Smooth muscle cell (in vitro differentiated cells): ENCODE measurements around the gene TAAR1. TPM values are rescaled to one million over a fixed set of nuclear protein-coding genes. Genes with fewer than 3 reads are reported as not detected.

Source experiments
- DNase-seq: peaks from one replicate; lab custom pipeline; 2025; ENCODE audit not compliant: unreplicated experiment; lab: John Stamatoyannopoulos, UW
- H2AFZ ChIP-seq: fragments of 200-600 bp; sonication (generic); 2 replicates; pipeline ENCODE4 v1.6.0; 2016; ENCODE audit warnings: antibody characterized with exemption, low read depth, mild to moderate bottlenecking
- H3F3A ChIP-seq: fragments of 200-600 bp; sonication (generic); 2 replicates; pipeline ENCODE4 v1.6.0; 2017; ENCODE audit warnings: antibody characterized with exemption, low read depth
- H3K27ac ChIP-seq: fragments of 200-600 bp; sonication (generic); 2 replicates; pipeline ENCODE4 v1.5.1; 2016; ENCODE audit warnings: low read depth, mild to moderate bottlenecking
- H3K27me3 ChIP-seq: fragments of 200-600 bp; sonication (generic); 2 replicates; pipeline ENCODE4 v1.6.1; 2016; ENCODE audit warnings: low read depth, mild to moderate bottlenecking
- H3K36me3 ChIP-seq: fragments of 200-600 bp; sonication (generic); 2 replicates; pipeline ENCODE4 v1.5.1; 2016; ENCODE audit warnings: low read depth
- H3K4me1 ChIP-seq: fragments of 200-600 bp; sonication (generic); 2 replicates; pipeline ENCODE4 v1.5.1; 2016; ENCODE audit warnings: low read depth
- H3K4me2 ChIP-seq: fragments of 200-600 bp; sonication (generic); 2 replicates; pipeline ENCODE4 v1.6.0; 2016; ENCODE audit warnings: mild to moderate bottlenecking
- H3K4me3 ChIP-seq: fragments of 200-600 bp; sonication (generic); 2 replicates; pipeline ENCODE4 v1.5.1; 2016; ENCODE audit warnings: mild to moderate bottlenecking
- H3K79me2 ChIP-seq: fragments of 200-600 bp; sonication (generic); 2 replicates; pipeline ENCODE4 v1.6.0; 2016; ENCODE audit warnings: low read depth, mild to moderate bottlenecking
- H3K9ac ChIP-seq: fragments of 200-600 bp; sonication (generic); 2 replicates; pipeline ENCODE4 v1.6.0; 2016; ENCODE audit warnings: low read depth
- H3K9me3 ChIP-seq: fragments of 200-600 bp; sonication (generic); replicated peaks from 2 replicates; pipeline ENCODE4 v1.5.1; 2016; ENCODE audit warnings: low read depth
- H4K20me1 ChIP-seq: fragments of 200-600 bp; sonication (generic); 2 replicates; pipeline ENCODE4 v1.6.0; 2016; ENCODE audit warnings: low read depth
- WGBS: methylation state at CpG from one replicate; pipeline ENCODE4 v1.1.7; 2016; ENCODE audit warnings: low lambda C conversion rate; 5-methylcytosine and 5-hydroxymethylcytosine counted together
- polyA plus RNA-seq: library from polyadenylated mRNA; unstranded; fragments of >200 nt; fragmentation: Nextera tagmentation; extraction: Ambion mirVana; gene quantifications from 2 replicates; pipeline ENCODE4 v1.2.1, GENCODE V29; 2016
- total RNA-seq: library from RNA; depleted of rRNA; stranded (reverse); fragments of >200 nt; gene quantifications from 2 replicates; pipeline ENCODE4 v1.2.3, GENCODE V29; 2014
- TF ChIP-seq, protein P1 (sequence below): fragments of 200-600 bp; sonication (generic); IDR thresholded peaks from 2 replicates; pipeline ENCODE4 v1.5.1; 2017; ENCODE audit warnings: borderline replicate concordance, mild to moderate bottlenecking, antibody characterized with exemption; ENCODE audit not compliant: insufficient read depth, poor library complexity, severe bottlenecking

The TAAR1 gene
- total and polyA plus RNA-seq, 2 experiments from 2014 or later, result not detected

GRCh38 chr6:132675002-132675401, 16.0 kb upstream of the TAAR1 start:
- Histone ChIP-seq H3K4me2 (no peak overlapping the region), H3K27me3 (no peaks in the 10 kb centered on the region), H3K4me3 (no peak overlapping the region), H3K9me3 (no peaks in the 10 kb centered on the region), H3K4me1 (no peaks in the 10 kb centered on the region), H3K79me2 (no peaks in the 10 kb centered on the region), H2AFZ (no peak overlapping the region), H3K27ac (no peak overlapping the region), H3K9ac (no peak overlapping the region), H3F3A (no peaks in the 10 kb centered on the region), H3K36me3 (no peaks in the 10 kb centered on the region), H4K20me1 (no peaks in the 10 kb centered on the region)
- no peak for DNase-seq
- TF ChIP-seq, protein P1, sequence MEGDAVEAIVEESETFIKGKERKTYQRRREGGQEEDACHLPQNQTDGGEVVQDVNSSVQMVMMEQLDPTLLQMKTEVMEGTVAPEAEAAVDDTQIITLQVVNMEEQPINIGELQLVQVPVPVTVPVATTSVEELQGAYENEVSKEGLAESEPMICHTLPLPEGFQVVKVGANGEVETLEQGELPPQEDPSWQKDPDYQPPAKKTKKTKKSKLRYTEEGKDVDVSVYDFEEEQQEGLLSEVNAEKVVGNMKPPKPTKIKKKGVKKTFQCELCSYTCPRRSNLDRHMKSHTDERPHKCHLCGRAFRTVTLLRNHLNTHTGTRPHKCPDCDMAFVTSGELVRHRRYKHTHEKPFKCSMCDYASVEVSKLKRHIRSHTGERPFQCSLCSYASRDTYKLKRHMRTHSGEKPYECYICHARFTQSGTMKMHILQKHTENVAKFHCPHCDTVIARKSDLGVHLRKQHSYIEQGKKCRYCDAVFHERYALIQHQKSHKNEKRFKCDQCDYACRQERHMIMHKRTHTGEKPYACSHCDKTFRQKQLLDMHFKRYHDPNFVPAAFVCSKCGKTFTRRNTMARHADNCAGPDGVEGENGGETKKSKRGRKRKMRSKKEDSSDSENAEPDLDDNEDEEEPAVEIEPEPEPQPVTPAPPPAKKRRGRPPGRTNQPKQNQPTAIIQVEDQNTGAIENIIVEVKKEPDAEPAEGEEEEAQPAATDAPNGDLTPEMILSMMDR, result no peak
- WGBS, result 82% methylated on average over 3 of the region's 3 CpGs

- no peak for DNase-seq
- 86% methylated on average over 10 of the region's 10 CpGs for WGBS
- H3K4me2 ChIP-seq, result no peak overlapping the region
- no peaks in the 10 kb centered on the region for H3K27me3 ChIP-seq
- no peak overlapping the region for H3K4me3 ChIP-seq
- H2AFZ ChIP-seq, result no peak overlapping the region
- H3K9me3 ChIP-seq, result no peaks in the 10 kb centered on the region
- TF ChIP-seq, protein P1, result no peak
- H3K27ac ChIP-seq, result no peak overlapping the region
- H4K20me1 ChIP-seq, result no peaks in the 10 kb centered on the region
- H3F3A ChIP-seq, result no peaks in the 10 kb centered on the region
- no peak overlapping the region for H3K9ac ChIP-seq
- no peaks in the 10 kb centered on the region for H3K79me2 ChIP-seq
- no peaks in the 10 kb centered on the region for H3K36me3 ChIP-seq
- no peaks in the 10 kb centered on the region for H3K4me1 ChIP-seq
These were observed 14.6 kb upstream of the TAAR1 start for GRCh38 chr6:132673376-132674094.

DNA sequence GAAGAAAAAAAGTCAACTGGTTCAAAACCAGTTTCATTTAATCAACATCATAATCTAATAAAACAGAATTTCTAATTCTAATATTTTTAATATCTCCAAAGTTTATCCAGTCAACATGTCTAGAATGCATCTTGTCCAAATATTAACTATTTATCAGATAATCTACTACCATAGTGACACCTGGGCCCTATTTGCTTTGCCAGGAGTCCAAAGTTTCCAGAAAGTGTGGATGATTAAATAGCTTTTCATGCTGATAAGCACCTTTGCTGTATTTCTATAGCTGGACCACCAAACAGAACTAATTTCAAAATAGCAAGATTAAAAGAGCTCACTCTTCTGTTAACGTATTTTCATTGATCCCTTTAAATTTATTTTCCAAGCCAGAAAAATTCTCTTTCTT, 12.3 kb upstream of the TAAR1 start:
- Histone ChIP-seq H4K20me1 (no peaks in the 10 kb centered on the region), H3K79me2 (no peaks in the 10 kb centered on the region), H3K4me1 (no peaks in the 10 kb centered on the region), H3K36me3 (no peaks in the 10 kb centered on the region), H3K9ac (no peak overlapping the region), H2AFZ (no peak overlapping the region), H3F3A (no peaks in the 10 kb centered on the region), H3K4me3 (no peak overlapping the region), H3K9me3 (no peaks in the 10 kb centered on the region), H3K27me3 (no peaks in the 10 kb centered on the region), H3K4me2 (no peak overlapping the region), H3K27ac (no peak overlapping the region)
- no peak for DNase-seq
- TF ChIP-seq, protein P1, result no peak
- 96% methylated on average over 1 of the region's 1 CpG for WGBS
